ENCODE measurements around the gene HCK.

Gene HCK

GRCh38 chr20:32132911-32133549, 81.0 kb downstream of the HCK start:
- no peak for DNase-seq

- no peak for DNase-seq
These were observed 82.0 kb downstream of the HCK start for GRCh38 chr20:32134026-32134425.

- no peak for DNase-seq
These were observed 84.0 kb downstream of the HCK start for GRCh38 chr20:32135983-32136515.

- no peak for DNase-seq
These were observed 86.9 kb downstream of the HCK start for GRCh38 chr20:32138921-32139320.

GRCh38 chr20:32139947-32140346, 87.9 kb downstream of the HCK start:
- DNase-seq: no peak

- no peak for DNase-seq
These were observed 88.6 kb downstream of the HCK start for GRCh38 chr20:32140603-32141002.

- DNase-seq: no peak
These were observed 89.5 kb downstream of the HCK start for GRCh38 chr20:32141465-32141980.

- no peak for DNase-seq
These were observed 90.0 kb downstream of the HCK start for GRCh38 chr20:32142088-32142487.

GRCh38 chr20:32142991-32143390, 90.9 kb downstream of the HCK start:
- DNase-seq: no peak

GRCh38 chr20:32144898-32145662, 93.0 kb downstream of the HCK start:
- no peak for DNase-seq

GRCh38 chr20:32149566-32150170, 97.6 kb downstream of the HCK start:
- no peak for DNase-seq

GRCh38 chr20:32150291-32150848, 98.3 kb downstream of the HCK start:
- DNase-seq: no peak
